Umbilical cord (tissue), 2 donors: Measurements from ENCODE around the gene TMEM209. TPM values are rescaled to one million over a fixed set of nuclear protein-coding genes. Genes with fewer than 3 reads are reported as not detected.
"Not testable (repeated sequence)": the region's sequence is repeated elsewhere in the genome, so short reads cannot be mapped to it uniquely, and the experiment has no call there.

Source experiments
- DNase-seq: peaks from one replicate; pipeline ENCODE4 v3.0.0-alpha.2; 2015; ENCODE audit warnings: low spot score
- total RNA-seq: library from RNA; depleted of rRNA; stranded (reverse); fragments of >200 nt; gene quantifications from one replicate; pipeline ENCODE4 v1.2.3, GENCODE V29; 2014; ENCODE audit warnings: low replicate concordance; ENCODE audit not compliant: insufficient read depth

Gene TMEM209
- 23.1 TPM for total RNA-seq

GRCh38 chr7:130205084-130205947 is at the start of gene TMEM209:
TSS of gene TMEM209 (minus strand) at chr7:130205406. CDS start at chr7:130205375, 31 bp downstream.
- peak; percentile 99 for DNase-seq

GRCh38 chr7:130254555-130254954 is 49.3 kb upstream of the TMEM209 start:
- DNase-seq, result no peak

- DNase-seq, result not testable (repeated sequence)
Observed at GRCh38 chr7:130249626-130250025, 44.4 kb upstream of the TMEM209 start.

GRCh38 chr7:130248842-130249241 is 43.6 kb upstream of the TMEM209 start:
- DNase-seq, result not testable (repeated sequence)

GRCh38 chr7:130246491-130246890 is 41.3 kb upstream of the TMEM209 start:
- DNase-seq, result not testable (repeated sequence)

GRCh38 chr7:130243486-130243885 is 38.3 kb upstream of the TMEM209 start:
- DNase-seq, result not testable (repeated sequence)

- peak; percentile 29 for DNase-seq
Observed at GRCh38 chr7:130242198-130243014, 37.2 kb upstream of the TMEM209 start.

GRCh38 chr7:130240240-130240639 is 35.0 kb upstream of the TMEM209 start:
- no peak for DNase-seq

- not testable (repeated sequence) for DNase-seq
Observed at GRCh38 chr7:130236361-130236760, 31.2 kb upstream of the TMEM209 start.

GRCh38 chr7:130234078-130234477 is 28.9 kb upstream of the TMEM209 start:
- DNase-seq, result no peak

GRCh38 chr7:130232209-130232608 is 27.0 kb upstream of the TMEM209 start:
- DNase-seq, result no peak

GRCh38 chr7:130231792-130232191 is 26.6 kb upstream of the TMEM209 start:
- no peak for DNase-seq

GRCh38 chr7:130229981-130230380 is 24.8 kb upstream of the TMEM209 start:
- not testable (repeated sequence) for DNase-seq

- DNase-seq, result no peak
Observed at GRCh38 chr7:130228840-130229502, 23.8 kb upstream of the TMEM209 start.

- DNase-seq, result peak; percentile 43
Observed at GRCh38 chr7:130227883-130228575, 22.8 kb upstream of the TMEM209 start.

- DNase-seq, result no peak
Observed at GRCh38 chr7:130226333-130226732, 21.1 kb upstream of the TMEM209 start.

- peak; percentile 38 for DNase-seq
Observed at GRCh38 chr7:130224923-130225322, 19.7 kb upstream of the TMEM209 start.

GRCh38 chr7:130224210-130224609 is 19.0 kb upstream of the TMEM209 start:
- no peak for DNase-seq

GRCh38 chr7:130223646-130224045 is 18.4 kb upstream of the TMEM209 start:
- DNase-seq, result no peak

GRCh38 chr7:130221746-130222145 is 16.5 kb upstream of the TMEM209 start:
- no peak for DNase-seq

- no peak for DNase-seq
Observed at GRCh38 chr7:130219871-130220270, 14.7 kb upstream of the TMEM209 start.
